OCI-LY7 (cell line): Measurements from ENCODE around the gene S100A6. TPM values are rescaled to one million over a fixed set of nuclear protein-coding genes. Genes with fewer than 3 reads are reported as not detected.

Experiments
- BruUV-seq: library from RNA; stranded (reverse); fragments of 400-500 nt; replicated peaks from 2 replicates; lab custom pipeline; 2021; lab: Mats Ljungman, UMichigan
- CTCF ChIA-PET: fragments of 300-600 bp; sonication (Branson Sonifier 250); formaldehyde crosslinking; loops from one replicate; lab custom pipeline; 2022; ENCODE audit warnings: antibody characterized with exemption; ENCODE audit not compliant: unreplicated experiment; lab: Charles Lee
- POLR2A ChIA-PET: fragments of 300-600 bp; sonication (Branson Sonifier 250); formaldehyde crosslinking; loops from one replicate; lab custom pipeline; 2022; ENCODE audit warnings: antibody characterized with exemption; lab: Charles Lee
- DNase-seq: peaks from one replicate; pipeline ENCODE4 v3.0.0-alpha.2; 2015; ENCODE audit warnings: low spot score
- H2AFZ ChIP-seq: fragments of 200-600 bp; sonication (generic), shearing (Covaris generic); 2 replicates; pipeline ENCODE4 v1.6.1; 2014; ENCODE audit warnings: mild to moderate bottlenecking, antibody characterized with exemption, low read length, moderate library complexity
- H3K27ac ChIP-seq: fragments of 200-600 bp; sonication (generic); 2 replicates; pipeline ENCODE4 v1.5.1; 2014; ENCODE audit warnings: mixed run types, low read depth, mild to moderate bottlenecking, moderate library complexity, low read length, inconsistent platforms; ENCODE audit not compliant: poor library complexity, severe bottlenecking
- H3K36me3 ChIP-seq: fragments of 200-600 bp; sonication (generic); 2 replicates; pipeline ENCODE4 v1.6.1; 2014; ENCODE audit warnings: mild to moderate bottlenecking, antibody characterized with exemption, low read length, moderate library complexity, mixed read lengths; ENCODE audit not compliant: insufficient read depth
- H3K4me1 ChIP-seq: fragments of 200-600 bp; sonication (generic); 2 replicates; pipeline ENCODE4 v1.5.1; 2014; ENCODE audit warnings: mild to moderate bottlenecking, low read length; ENCODE audit not compliant: insufficient read depth, poor library complexity, severe bottlenecking
- H3K4me2 ChIP-seq: fragments of 200-600 bp; sonication (generic); 2 replicates; pipeline ENCODE4 v1.6.1; 2014; ENCODE audit warnings: mild to moderate bottlenecking, low read length
- H3K4me3 ChIP-seq: fragments of 200-600 bp; sonication (generic); 2 replicates; pipeline ENCODE4 v1.5.1; 2014; ENCODE audit warnings: mild to moderate bottlenecking, low read depth, low read length; ENCODE audit not compliant: poor library complexity, severe bottlenecking
- H3K79me2 ChIP-seq: fragments of 200-600 bp; sonication (generic); 2 replicates; pipeline ENCODE4 v1.6.1; 2016; ENCODE audit warnings: low read depth, mild to moderate bottlenecking, low read length, moderate library complexity, mixed read lengths; ENCODE audit not compliant: insufficient read depth
- H3K9me2 ChIP-seq: fragments of 200-600 bp; sonication (generic); 2 replicates; pipeline ENCODE4 v1.6.1; 2016; ENCODE audit warnings: mild to moderate bottlenecking, low read length, mixed read lengths; ENCODE audit not compliant: insufficient read depth
- H3K9me3 ChIP-seq: fragments of 200-600 bp; sonication (generic); 2 replicates; pipeline ENCODE4 v1.6.1; 2014; ENCODE audit warnings: mild to moderate bottlenecking, mixed run types, low read length, mixed read lengths
- H4K20me1 ChIP-seq: fragments of 200-600 bp; sonication (generic); 2 replicates; pipeline ENCODE4 v1.6.1; 2014; ENCODE audit warnings: mild to moderate bottlenecking, antibody characterized with exemption, low read length, moderate library complexity, mixed read lengths; ENCODE audit not compliant: insufficient read depth
- EZH2phosphoT487 ChIP-seq: fragments of 200-600 bp; sonication (generic); IDR thresholded peaks from 2 replicates; pipeline ENCODE4 v1.6.1; 2018; ENCODE audit warnings: low read depth, borderline replicate concordance, mild to moderate bottlenecking, mixed run types, antibody characterized with exemption, low read length, moderate library complexity, mixed read lengths
- intact Hi-C: fragments of 100-400 bp; cut with micrococcal nuclease; formaldehyde crosslinking; loops from one replicate; pipeline ENCODE4 v1.10.0; 2022; ENCODE audit not compliant: unreplicated experiment
- total RNA-seq, 2 experiments: library from RNA; depleted of rRNA in 1 of 2; stranded (reverse); fragments of >200 nt in 1 of 2; shearing (Covaris generic) in 1 of 2; gene quantifications; 2 replicates each; pipeline ENCODE4 v1.2.3, GENCODE V29; 2014 to 2022
- TF ChIP-seq, protein P1 (sequence below): fragments of 200-600 bp; sonication (generic); conservative IDR thresholded peaks from 2 replicates; pipeline ENCODE4 v1.5.1; 2014; ENCODE audit warnings: mild to moderate bottlenecking, antibody characterized with exemption, low read length, moderate library complexity, mixed read lengths

Gene S100A6
- total RNA-seq, 2 experiments from 2014 or later = not detected

DNA sequence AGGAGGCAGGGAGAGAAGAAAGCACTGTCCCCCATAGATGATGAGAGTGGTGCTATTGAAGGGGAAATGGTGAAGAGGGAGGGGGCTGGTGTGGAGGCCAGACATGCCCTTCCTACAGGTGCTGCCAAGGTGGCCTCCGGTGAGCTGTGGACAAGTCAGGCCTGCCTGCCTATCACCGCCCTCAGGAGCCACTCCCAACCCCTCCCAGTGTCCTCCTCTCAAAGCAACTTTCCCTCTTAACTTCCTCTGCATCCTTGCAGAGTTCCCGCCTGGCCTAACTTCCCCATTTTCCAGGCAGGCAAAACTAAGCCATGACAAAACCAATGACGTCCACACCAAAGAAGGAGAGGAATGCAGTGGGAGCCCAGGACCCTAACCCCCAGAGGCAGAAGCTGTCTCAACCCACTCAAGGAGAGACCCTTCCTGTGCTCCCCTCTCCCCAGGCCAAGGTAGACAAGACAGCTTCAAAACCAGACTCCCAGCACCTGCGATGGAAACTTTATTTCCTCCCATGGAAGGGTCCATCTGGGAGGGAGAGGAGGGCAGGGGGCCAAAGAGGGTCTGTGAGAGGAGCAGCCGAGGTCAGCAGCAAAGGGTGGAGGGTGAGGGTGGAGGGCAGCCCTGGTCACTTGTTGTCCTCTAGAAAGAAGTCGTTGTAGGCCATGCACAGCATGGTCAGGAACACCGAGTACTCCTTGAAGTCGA lies 1.0 kb upstream of the S100A6 start:
- H3K79me2 ChIP-seq = no peaks in the 10 kb centered on the region
- H3K9me2 ChIP-seq = no peaks in the 10 kb centered on the region
- no peaks in the 10 kb centered on the region for H3K4me1 ChIP-seq
- no peak overlapping the region for H2AFZ ChIP-seq
- H3K4me2 ChIP-seq = no peak overlapping the region; the same call in 1 of the 2 replicates
- no peaks in the 10 kb centered on the region for H3K36me3 ChIP-seq
- H3K4me3 ChIP-seq = no peak overlapping the region
- POLR2A ChIA-PET = no interaction called here
- no peak for DNase-seq
- H3K9me3 ChIP-seq = no peaks in the 10 kb centered on the region
- no TSS peak for BruUV-seq
- CTCF ChIA-PET = no interaction called here
- TF ChIP-seq, protein P1, sequence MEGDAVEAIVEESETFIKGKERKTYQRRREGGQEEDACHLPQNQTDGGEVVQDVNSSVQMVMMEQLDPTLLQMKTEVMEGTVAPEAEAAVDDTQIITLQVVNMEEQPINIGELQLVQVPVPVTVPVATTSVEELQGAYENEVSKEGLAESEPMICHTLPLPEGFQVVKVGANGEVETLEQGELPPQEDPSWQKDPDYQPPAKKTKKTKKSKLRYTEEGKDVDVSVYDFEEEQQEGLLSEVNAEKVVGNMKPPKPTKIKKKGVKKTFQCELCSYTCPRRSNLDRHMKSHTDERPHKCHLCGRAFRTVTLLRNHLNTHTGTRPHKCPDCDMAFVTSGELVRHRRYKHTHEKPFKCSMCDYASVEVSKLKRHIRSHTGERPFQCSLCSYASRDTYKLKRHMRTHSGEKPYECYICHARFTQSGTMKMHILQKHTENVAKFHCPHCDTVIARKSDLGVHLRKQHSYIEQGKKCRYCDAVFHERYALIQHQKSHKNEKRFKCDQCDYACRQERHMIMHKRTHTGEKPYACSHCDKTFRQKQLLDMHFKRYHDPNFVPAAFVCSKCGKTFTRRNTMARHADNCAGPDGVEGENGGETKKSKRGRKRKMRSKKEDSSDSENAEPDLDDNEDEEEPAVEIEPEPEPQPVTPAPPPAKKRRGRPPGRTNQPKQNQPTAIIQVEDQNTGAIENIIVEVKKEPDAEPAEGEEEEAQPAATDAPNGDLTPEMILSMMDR = no peak
- no peak for TF ChIP-seq EZH2phosphoT487
- no peaks in the 10 kb centered on the region for H4K20me1 ChIP-seq
- H3K27ac ChIP-seq = no peak overlapping the region
- intact Hi-C loops = no loop called here

DNA sequence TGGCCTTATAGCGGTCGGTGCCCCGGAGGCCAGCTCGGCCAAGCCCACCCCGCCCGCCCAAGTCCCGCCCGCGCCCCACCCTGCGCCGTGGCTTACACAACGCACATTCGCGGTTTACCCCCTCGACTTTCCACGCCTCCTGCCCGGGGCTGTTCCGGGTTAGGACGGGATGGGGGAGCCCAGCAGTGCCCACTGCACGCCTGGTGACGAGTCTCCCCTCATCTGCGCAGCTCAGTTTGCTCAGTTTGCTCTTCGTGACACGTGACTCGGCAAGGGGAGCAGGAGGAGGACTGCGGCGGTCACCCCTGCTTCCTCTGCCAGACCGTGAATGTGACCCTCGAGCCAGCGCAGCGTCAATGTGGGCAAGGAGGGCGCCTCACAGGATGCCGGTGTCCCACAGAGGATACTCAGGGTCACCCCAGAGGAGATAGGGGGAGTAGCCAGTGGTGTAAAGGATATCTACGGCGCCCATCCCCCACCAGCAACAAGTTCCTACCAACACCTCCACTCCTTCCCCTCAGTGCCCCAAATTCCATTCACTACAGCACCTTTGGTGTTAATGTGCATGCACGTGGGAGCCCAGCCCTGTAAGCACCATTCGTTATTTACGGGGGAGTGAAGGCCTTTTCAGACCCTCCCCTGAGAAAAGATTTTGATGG lies 350 bp upstream of the S100A6 start:
- Histone ChIP-seq H4K20me1 (no peaks in the 10 kb centered on the region), H3K4me2 (peak overlapping the region; percentile 48; the same call in 1 of the 2 replicates), H3K36me3 (no peaks in the 10 kb centered on the region), H3K4me3 (no peak overlapping the region), H3K79me2 (no peaks in the 10 kb centered on the region), H3K9me2 (no peaks in the 10 kb centered on the region), H2AFZ (no peak overlapping the region), H3K27ac (no peak overlapping the region), H3K4me1 (no peaks in the 10 kb centered on the region), H3K9me3 (no peaks in the 10 kb centered on the region)
- intact Hi-C loops = no loop called here
- ChIA-PET POLR2A (interaction anchor here (0.5 kb wide), 1 partner anchor 98 kb away, joined by 3 read pairs; no protein-coding TSS in a partner anchor), CTCF (no interaction called here)
- no peak for DNase-seq
- no TSS peak for BruUV-seq
- no peak for TF ChIP-seq EZH2phosphoT487
- TF ChIP-seq, protein P1 = no peak

DNA sequence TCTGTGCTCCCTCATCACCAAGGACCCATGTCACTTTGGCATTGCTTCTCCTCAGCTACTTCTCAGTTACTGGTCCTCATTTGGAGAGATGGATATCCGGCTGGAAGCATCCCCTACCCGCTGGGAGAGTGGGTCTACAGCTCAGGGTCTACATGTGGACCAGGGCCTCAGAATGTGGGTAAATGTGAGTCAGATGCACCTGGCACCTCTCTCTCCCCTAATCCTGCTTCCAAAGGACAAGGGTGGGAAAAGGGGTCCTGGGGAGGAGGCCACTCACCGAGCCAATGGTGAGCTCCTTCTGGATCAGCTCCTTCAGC lies 908 bp downstream of the S100A6 start:
- no peaks in the 10 kb centered on the region for H3K36me3 ChIP-seq
- intact Hi-C loops = no loop called here
- no peaks in the 10 kb centered on the region for H3K79me2 ChIP-seq
- BruUV-seq = no TSS peak
- H3K4me2 ChIP-seq = no peak overlapping the region
- no peaks in the 10 kb centered on the region for H3K9me2 ChIP-seq
- no peak overlapping the region for H2AFZ ChIP-seq
- no peak for DNase-seq
- H3K9me3 ChIP-seq = no peaks in the 10 kb centered on the region
- CTCF ChIA-PET = no interaction called here
- no peaks in the 10 kb centered on the region for H4K20me1 ChIP-seq
- H3K27ac ChIP-seq = no peak overlapping the region
- POLR2A ChIA-PET = no interaction called here
- TF ChIP-seq, protein P1 = no peak
- no peak for TF ChIP-seq EZH2phosphoT487
- no peaks in the 10 kb centered on the region for H3K4me1 ChIP-seq
- H3K4me3 ChIP-seq = no peak overlapping the region
